Measurements from ENCODE around the gene ABCC1.
A peak's percentile ranks its signal among the peaks of the same experiment; 100 is the strongest.

DNA sequence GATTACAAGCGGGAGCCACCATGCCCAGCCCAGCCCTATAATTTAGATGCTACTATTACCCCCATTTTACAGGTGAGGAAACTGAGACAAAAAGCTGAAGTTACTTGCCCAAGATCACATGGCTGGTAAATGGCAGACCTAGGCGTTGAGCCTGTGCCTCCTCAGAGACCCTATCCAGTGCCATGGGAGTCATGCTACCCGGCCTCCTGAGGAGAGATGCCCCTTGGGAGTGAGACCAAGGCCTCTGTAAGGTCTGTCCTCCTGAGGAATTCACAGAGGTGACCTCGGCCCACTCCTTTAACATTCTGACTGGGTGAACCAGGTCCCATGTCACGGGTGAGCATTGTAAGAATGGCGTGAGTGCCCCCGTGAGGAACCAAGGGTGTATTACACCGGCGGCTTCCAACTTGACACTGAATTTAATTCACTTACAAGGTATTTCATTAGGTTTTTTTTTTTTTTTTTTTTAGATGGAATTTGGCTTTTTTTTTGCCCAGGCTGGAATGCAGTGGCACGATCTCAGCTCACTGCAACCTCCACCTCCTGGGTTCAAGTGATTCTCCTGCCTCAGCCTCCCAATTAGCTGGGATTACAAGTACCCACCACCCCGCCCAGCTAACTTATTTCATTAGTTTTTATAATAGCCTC is 178.2 kb downstream of the ABCC1 start:
- TF ChIP-seq, protein P1, sequence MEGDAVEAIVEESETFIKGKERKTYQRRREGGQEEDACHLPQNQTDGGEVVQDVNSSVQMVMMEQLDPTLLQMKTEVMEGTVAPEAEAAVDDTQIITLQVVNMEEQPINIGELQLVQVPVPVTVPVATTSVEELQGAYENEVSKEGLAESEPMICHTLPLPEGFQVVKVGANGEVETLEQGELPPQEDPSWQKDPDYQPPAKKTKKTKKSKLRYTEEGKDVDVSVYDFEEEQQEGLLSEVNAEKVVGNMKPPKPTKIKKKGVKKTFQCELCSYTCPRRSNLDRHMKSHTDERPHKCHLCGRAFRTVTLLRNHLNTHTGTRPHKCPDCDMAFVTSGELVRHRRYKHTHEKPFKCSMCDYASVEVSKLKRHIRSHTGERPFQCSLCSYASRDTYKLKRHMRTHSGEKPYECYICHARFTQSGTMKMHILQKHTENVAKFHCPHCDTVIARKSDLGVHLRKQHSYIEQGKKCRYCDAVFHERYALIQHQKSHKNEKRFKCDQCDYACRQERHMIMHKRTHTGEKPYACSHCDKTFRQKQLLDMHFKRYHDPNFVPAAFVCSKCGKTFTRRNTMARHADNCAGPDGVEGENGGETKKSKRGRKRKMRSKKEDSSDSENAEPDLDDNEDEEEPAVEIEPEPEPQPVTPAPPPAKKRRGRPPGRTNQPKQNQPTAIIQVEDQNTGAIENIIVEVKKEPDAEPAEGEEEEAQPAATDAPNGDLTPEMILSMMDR (conservative IDR thresholded peaks at IDR 0.05; ENCODE audit: low read length), result peak; percentile 66
- TF ChIP-seq EZH2phosphoT487 (IDR thresholded peaks at IDR 0.05; ENCODE audit: borderline replicate concordance), result no peak

All from Loucy (cell line).